GOT3 (cell line): ENCODE measurements around the gene ZFP30.
A peak's percentile ranks its signal among the peaks of the same experiment; 100 is the strongest.
"Not testable (repeated sequence)": the region's sequence is repeated elsewhere in the genome, so short reads cannot be mapped to it uniquely, and the experiment has no call there.

Source experiments
- DNase-seq: peaks from one replicate; lab custom pipeline; 2025; ENCODE audit warnings: mixed read lengths; lab: John Stamatoyannopoulos, UW

The ZFP30 gene

DNA sequence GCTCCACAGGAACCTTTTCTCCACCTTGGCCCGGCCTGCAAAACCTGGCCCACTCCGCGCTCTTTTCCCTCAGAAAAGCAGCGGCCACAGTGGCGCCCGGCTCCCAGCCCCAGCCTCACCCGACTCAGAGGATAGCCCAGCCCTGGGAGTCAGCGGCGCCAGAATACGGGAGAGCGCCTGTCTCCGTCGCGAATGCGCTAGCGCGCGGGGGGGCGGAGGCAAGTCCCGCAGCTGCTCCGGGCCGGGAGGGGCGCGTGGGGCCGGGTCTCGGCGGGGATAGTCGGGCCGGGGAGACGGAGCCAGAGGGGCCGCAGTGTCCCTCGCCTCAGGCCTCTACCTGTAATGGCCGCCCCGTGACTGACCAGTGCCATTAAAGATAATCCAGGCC lies at the start of gene ZFP30:
ZFP30 (minus strand) TSS at position 165 of the 388 bp plus-strand sequence. CDS start 7,643 bp downstream, outside the sequence.
- peak; percentile 75 for DNase-seq

DNA sequence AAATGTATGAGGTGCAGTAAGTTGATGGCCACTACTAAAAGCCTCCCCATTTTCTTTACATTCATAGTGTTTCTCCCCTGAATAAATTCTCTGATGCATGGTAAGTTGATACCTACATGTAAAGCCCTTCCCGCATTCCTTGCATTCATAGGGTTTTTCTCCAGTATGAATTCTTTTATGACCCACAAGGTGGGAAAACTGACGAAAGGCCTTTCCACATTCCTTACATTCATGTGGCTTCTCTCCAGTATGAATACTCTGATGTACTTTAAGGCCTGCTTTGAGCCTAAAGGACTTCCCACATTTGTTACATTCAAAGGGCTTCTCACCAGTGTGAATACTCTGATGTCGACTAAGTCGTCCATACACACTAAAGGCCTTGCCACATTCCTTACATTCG lies 43.8 kb upstream of the ZFP30 start:
- DNase-seq: no peak

DNA sequence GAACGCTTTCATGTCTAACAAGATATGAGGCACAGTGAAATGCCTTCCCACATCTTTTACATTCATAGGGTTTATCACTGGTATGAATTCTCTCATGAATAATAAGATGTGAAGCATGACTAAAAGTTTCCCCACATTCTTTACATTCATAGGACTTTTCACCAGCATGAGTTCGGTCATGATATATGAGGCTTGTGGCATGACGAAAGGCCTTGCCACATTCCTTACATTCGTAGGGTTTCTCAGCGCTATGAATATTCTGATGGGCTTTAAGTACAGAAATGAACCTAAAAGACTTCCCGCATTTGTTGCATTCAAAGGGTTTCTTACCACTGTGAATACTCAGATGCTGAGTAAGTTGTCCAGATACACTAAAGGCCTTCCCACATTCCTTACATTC lies 43.0 kb upstream of the ZFP30 start:
- no peak for DNase-seq

DNA sequence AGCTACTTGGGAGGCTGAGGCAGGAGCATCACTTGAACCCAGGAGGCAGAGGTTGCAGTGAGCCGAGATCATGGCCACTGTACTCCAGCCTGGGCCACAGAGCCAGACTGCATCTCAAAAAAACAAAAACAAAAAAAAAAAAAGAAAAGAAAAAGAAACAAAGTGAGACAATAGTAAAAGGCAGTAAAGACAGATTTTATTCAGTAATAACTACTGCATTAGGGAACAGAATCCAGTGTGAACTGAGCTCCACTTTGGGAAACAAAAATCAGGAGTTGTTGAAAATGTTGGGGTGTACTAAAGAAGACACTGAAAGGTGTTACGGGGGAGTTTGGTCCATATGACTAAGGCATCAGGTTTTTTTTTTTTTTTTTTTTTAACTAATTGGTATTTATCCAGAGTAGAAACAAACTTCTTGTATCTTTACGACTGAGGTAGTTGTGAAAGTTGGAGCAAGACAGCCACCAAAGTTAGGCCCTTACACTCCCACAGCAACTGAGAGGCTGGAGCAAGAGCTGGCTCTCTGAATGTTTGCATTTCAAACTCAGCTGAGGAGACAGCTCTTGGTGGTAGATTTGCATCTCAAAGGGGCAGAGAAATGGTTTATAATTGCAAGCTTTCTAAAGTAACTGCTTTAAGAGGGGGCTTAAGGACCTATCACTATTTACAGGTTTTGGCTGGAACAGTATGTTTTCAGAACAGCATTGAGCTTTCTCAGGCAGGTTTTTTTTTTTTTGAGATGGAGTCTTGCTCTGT lies 40.1 kb upstream of the ZFP30 start:
- no peak for DNase-seq

DNA sequence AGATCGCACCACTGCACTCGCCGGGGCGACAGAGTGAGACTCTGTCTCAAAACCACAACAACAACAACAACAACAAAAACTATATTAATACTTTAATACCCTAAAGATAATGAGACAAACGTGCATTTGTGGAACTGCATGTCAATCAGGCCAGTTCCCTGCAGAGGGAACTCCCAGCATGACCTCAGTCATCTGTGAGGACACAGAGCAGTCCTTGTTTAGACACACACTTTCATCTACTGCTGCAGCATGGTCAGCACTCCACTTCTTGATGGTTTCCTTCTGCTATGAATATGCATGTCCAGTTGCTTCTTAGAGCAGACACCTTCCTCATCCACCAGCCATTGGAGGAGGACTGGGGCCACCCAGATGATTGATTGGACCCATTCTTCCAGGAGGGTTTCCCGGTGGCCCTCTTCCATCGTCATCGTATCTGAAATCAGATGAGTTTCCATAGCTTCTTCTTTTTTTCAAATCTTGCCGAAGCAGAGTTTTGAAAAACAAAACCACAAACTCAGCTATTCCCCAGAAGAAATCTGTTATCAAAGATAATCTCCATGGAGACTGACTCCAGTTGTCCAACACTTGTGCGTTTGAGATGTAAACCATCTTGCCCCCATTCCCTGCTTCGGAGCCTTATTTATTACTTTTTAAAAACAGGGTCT lies 37.8 kb upstream of the ZFP30 start:
- no peak for DNase-seq

DNA sequence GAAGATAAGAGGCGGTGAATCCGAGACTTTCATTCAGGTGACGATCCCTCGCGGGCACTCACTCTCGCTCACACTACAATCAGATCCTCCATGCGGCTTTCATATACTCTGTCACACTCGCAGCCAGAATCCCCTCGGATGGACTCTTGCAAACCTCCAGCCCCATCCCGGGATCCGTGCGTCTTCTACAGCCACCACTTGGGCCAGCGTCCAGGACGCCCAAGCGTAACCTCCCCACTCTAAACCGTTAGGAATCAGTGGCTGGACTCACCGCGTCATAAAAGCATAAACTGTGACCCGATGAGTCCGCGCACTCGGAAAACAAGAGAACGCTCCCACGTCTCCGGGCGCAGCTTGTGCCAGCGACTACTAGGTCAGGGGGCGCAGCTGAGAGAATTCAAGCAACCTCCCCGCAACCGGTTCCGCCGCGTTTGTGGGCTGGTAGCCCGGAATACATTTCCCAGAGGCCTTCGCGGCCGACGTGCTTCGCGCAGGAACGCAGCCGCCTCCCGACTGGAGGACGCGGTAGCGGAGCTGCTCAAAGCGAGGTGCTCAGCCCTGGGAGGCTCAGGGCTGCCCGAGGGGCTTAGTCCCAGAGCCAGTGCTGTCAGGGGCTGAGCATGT lies 36.7 kb upstream of the ZFP30 start:
- no peak for DNase-seq

DNA sequence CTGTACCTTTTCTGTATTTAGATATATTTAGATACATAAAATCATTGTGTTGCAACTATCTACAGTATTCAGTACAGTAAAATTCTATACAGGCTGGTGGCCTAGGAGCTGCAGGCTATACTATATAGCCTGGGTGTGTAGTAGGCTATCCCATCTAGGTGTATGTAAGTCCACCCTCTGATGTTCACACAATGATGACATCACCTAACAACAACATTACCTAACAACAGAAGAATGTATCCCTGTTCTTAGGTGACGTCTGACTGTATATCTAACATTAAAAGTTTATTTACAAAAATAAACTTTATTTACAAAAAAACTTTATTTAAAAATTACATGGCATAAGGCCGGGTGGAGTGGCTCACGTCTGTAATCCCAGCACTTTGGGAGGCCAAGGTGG lies 28.3 kb upstream of the ZFP30 start:
- DNase-seq: no peak

DNA sequence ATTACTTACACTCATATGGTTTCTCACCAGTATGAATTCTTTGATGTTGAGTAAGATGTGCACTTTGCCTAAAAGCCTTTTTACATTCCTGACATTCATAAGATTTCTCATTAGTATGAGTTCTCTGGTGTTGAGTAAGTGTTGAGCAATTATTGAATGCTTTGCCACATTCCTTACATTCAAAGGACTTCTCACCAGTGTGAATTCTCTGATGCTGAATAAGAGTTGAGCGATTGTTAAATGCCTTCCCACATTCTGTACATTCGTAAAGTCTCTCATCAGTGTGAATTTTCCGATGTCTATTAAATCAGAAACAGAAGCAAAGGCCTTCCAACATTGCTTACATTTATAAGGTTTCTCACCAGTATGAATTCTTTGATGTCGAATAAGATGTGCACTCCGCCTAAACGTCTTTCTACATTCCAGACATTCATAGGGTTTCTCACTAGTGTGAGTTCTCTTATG lies 14.2 kb upstream of the ZFP30 start:
- no peak for DNase-seq

DNA sequence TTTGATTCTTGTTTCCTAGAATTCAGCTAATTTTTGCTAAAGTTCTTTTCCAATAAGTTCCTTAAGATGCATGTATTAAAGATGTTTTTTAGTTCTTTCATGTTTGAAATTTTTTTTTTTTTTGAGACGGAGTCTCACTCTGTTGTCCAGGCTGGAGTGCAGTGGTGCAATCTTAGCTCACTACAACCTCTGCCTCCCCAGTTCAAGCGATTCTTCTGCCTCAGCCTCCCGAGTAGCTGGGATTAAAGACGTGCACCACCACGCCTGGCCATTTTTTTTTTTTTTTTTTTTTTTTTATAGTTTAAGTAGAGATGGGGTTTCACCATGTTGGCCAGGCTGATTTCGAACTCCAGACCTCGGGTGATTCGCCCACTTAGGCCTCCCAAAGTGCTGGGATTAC lies 1.9 kb upstream of the ZFP30 start:
- DNase-seq: not testable (repeated sequence)

DNA sequence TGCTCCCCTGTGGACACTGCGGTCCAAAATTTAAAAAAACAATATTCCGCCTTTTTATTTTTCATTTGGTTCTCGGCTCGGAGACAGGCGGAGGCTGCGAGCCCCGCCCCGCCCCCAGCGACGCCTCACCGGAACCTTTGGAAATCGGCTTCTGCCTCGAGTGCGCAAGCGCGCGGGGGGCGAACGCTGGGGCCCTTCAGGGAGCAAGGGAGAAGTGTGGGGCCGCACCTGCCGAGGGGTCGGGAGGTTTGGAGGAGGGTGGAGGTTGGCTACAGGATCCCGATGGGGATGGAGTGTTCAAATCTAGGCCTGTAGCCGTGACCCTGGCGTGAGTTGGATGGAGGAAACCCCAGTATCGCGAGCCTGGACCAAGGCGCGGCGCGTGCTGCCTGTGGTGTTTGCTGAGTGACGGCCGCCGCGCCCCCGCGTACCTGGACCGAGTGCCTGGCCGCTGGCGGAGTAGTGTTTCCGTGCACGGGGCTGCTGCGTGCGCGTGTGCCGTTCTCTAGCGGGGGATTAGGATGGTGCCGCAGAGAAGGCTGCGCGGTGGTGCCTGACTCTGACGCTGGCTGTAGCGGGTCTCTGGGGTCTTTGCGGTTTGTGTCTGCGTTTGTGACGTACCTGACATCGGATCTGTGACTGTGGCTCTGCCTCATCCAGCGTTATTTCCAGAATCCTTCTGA lies 565 bp upstream of the ZFP30 start:
- peak; percentile 75 for DNase-seq

DNA sequence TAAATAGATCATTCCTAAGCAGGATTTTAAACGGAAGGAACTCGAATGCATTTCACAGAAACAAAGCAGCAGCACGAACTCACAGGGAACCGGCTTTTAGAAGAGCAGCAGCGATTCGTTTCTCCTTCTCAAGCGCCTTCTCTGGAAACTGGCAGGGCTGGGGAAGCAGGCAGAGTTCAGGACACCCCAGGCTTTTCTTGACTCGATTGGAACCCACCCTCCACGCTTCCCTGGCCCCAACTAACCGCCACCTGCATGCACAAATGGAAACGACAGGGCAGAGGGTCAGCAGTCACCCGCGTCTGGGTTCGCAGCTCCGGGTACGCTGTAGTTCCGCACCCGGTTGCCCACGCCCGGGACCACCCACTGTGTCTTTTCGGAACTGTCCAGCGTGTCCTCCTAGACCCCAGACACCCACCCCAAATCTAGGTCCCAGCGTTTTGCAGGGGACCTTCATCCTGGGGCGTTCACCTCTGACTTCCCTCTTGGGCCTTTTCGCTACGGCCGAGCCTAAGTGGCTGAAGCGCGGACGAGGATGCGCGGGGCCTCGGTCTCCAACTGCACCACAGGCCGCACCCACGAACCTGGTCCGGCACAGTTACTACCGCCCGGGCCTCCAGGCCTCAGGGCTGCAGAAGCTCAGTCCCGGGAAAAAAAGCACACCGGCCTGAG lies 500 bp downstream of the ZFP30 start:
- DNase-seq: peak; percentile 49

DNA sequence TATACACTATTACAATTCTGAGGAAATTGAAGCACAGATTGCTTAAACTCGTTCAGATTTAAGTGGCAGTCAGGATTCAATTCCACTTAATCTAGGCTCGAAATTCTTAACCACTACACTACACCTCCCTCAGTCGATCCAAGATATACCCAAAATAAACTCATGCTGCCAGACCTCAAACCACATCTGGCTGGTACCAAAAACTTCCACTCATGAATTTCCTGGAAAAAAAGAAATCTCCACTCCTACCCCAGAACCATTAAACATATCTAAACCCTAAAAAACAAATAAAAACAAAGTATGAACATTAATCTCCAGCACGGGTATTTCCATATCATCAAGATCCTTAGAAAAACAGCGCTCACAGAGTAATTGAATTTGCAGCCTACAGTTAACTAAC lies 1.1 kb downstream of the ZFP30 start:
- DNase-seq: no peak

DNA sequence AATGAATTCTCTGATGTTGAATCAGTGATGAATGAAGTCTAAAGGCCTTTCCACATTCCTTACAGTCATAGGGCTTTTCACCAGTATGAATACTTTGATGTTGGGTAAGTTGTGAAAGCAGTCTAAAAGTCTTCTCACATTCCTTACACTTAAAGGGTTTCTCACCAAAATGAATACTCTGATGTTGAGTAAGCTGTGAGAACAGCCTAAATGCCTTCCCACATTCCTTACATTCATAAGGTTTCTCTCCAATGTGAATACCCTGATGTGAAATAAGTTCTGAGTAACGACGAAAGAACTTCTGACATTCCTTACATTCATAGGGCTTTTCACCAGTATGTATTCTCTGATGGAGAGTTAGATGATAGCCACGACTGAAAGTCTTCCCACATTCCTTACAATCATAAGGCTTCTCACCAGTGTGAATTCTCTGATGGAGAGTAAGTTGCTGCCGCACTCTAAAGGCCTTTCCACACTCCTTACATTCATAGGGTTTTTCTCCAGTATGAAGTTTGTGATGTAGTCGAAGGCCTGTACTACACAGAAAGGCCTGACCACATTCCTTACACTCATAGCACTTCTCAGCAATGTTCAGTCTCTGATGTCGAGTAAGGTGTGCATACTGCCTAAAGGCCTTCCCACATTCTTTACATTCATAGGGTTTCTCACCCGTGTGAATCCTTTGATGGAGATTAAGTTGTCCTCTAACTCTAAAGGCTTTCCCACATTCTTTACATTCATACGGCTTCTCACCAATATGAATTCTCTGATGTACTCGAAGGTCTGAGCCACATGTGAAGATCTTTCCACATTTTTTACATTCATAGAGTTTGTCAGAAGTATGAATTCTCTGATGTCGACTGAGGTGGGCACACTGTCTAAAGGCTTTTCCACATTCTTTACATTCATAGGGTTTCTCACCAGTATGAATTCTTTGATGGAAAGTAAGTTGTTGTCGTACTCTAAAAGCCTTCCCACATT lies 19.9 kb downstream of the ZFP30 start:
- no peak for DNase-seq

DNA sequence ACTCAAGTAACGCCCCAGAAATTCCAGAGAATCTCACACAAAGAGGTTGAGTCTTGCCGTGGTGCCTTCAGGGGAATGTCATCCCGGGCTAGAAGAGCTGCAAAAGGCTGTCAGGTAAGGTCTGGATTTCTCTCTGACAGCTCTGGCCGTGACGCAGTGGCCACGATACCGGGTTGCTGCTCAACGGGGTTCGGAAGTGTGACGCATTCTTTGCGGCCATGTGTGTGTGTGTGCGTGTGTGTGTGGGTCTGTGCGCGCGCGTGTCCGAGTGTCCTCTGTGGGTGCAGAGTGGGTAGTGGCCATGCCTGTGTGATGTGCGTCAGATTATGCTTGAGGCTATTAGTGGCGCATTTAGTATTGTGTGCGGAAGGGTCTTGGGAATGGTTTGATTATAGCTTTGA lies 60.3 kb downstream of the ZFP30 start:
- no peak for DNase-seq

DNA sequence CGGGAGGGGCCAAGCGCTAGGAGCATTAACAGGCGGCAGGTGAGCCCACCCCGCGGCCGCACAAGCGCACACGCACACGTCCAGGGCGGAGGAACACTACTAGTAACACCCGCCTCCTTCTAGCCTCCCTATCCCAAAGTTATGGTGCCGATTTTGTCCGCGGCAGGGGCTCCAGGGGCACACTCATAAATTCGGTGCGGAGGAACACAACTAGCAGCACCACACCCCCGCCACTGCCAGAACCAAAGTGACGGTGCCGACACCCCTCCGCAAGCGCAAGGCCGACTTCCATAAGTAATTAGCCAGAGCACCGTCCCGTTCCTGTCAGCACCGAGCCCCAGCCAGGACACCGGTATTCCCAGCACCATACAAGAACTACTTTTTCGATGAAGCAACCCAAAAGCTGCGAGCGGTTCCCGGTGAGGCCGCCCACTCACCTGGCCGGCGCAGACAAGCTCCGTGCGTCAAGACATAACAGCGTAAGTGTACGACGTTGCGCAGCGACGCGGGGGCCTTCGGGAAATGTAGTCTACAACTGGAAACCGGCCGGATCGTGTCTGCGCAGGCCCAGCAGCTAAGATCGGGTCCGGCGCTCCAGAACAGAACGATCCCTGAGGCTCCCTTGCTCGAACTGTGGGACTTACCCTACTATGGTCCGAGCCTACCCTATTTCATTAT lies 60.8 kb downstream of the ZFP30 start, which contains the start of the genes ZNF540 and ZNF571:
ZNF540 (plus strand) TSS at position 573 of the 678 bp plus-strand sequence. CDS start 3,572 bp downstream, outside the sequence.
ZNF571 (minus strand) TSS at position 489 of the 678 bp plus-strand sequence. CDS start 8,116 bp downstream, outside the sequence.
- DNase-seq: peak; percentile 27

DNA sequence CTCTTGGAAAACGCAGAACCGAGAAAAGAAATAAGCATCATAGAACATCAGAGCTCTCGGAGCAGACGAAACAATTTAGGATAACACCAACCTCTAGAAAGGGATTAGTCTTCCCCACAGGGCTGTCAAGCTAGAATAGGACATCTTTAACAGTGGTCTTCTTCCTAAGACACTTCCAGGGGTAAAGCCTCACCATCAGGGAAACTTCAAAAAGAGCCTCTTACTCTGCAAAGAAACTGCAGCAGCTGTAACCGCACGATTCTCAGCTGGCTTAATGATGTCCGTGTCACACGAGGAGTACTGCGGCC lies 61.3 kb downstream of the ZFP30 start:
- no peak for DNase-seq

DNA sequence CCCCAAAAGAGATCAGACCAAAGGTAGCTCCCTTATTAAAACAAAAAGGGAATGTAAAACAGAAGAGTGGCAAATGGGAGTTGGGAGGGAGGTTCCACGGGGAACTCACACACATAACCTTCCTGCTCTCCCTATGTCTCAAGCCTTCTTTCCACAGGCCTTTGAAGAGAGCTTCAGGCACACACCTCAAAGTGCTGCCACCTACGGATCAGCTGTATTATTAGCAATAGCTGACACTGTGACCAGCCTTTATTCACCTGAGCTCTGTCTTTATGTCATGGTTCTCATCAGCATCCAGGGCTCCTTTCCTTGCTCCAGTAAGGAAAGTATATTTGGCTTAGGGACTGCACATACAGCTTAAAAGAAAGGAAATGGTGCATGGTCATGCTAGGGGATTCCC lies 71.9 kb downstream of the ZFP30 start:
- DNase-seq: no peak

DNA sequence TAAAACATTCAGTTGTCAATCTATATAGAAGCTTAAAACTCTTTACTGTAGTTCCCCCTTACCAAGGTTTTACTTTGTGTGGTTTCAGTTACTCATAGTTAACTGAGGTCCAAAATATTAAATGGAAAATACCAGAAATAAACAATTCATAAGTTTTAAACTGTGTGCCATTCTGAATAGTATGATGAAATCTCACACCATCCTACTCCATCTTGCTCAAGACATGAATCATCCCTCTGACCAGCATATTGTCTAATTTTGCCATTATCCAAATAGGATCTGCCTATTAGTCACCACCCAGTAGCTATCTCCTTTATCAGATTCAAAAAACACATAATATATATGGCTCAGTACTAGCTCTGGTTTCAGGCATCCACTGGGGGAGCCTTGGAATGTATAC lies 83.1 kb downstream of the ZFP30 start:
- DNase-seq: no peak

DNA sequence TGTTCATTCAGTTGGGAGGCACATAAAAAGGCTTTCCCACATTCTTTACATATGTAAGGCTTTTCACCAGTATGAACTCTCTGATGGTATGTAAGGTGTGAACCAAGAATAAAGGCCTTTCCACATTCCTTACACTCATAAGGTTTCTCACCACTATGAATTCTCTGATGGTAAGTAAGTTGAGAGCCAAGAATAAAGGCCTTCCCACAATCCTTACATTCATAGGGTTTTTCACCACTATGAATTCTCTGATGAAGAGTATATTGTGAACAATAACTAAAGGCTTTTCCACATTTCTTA lies 89.9 kb downstream of the ZFP30 start:
- DNase-seq: no peak
